ENCODE results near the gene PAAF1.

Gene PAAF1

DNA sequence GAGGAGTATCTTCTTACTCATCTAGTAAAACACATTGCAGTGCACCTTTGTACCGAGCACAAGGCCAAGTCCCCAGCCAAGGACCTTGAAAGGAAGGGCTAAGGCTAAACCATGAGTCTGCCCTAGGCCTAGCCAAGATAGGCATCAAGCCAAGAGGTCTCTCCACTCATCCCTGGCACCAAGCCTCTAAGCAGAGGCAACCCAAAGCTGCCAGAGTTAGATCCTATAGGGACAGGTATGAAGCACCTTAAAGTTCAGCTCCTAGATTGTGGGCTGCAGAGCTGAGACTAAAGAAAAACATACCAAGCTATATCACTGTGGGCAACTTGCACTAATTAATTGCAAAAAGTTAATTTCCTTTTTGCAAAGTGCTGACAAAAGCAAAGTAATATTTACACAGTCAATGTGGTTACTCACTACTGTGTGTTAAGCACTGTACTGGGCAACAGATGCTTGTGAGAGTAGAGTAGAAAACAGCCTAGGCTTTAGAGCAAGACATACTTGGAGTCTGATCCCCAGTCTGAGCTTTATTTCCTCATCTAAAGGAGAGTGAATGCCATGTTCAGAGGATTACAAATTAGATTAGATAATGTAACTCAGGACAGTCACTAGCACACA is 7.4 kb upstream of the PAAF1 start:
- no peak overlapping the region for H3K27ac ChIP-seq (ENCODE audit: poor library complexity, severe bottlenecking)
- peaks cover 35% of the 10 kb centered on the region for H3K36me3 ChIP-seq (ENCODE audit: low read depth)
- TF ChIP-seq, protein P1, sequence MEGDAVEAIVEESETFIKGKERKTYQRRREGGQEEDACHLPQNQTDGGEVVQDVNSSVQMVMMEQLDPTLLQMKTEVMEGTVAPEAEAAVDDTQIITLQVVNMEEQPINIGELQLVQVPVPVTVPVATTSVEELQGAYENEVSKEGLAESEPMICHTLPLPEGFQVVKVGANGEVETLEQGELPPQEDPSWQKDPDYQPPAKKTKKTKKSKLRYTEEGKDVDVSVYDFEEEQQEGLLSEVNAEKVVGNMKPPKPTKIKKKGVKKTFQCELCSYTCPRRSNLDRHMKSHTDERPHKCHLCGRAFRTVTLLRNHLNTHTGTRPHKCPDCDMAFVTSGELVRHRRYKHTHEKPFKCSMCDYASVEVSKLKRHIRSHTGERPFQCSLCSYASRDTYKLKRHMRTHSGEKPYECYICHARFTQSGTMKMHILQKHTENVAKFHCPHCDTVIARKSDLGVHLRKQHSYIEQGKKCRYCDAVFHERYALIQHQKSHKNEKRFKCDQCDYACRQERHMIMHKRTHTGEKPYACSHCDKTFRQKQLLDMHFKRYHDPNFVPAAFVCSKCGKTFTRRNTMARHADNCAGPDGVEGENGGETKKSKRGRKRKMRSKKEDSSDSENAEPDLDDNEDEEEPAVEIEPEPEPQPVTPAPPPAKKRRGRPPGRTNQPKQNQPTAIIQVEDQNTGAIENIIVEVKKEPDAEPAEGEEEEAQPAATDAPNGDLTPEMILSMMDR (IDR thresholded peaks at IDR 0.05; ENCODE audit: poor library complexity, severe bottlenecking), result no peak
- peaks cover 10% of the 10 kb centered on the region for H3K4me1 ChIP-seq (ENCODE audit: insufficient read depth, poor library complexity, severe bottlenecking)
- H3K27me3 ChIP-seq (ENCODE audit: insufficient read depth, poor library complexity, severe bottlenecking), result no peaks in the 10 kb centered on the region
- no peaks in the 10 kb centered on the region for H3K9me3 ChIP-seq (ENCODE audit: severe bottlenecking)
- no peak for DNase-seq (ENCODE audit: low spot score)
- ATAC-seq (ENCODE audit: low read depth), result no peak
- H3K4me3 ChIP-seq (ENCODE audit: severe bottlenecking), result no peak overlapping the region

DNA sequence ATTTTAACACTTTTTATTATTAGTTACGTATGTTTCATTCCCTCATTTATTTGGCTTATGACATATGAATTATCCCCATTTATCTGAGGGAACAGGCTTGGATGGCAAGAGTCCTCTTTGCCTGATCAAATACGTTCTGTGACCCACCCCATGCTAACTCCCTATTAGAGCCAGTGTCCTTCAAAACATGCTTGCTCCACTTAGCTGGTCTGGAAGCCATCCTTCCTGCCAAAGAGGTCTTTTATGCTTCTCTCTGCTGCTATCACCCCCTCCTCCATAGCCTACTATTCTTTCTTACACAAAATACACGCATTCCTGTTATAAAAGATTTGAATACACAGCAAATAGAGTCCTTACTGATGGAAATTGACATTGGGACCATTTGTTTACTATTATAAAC is 6.5 kb upstream of the PAAF1 start:
- H3K27ac ChIP-seq (ENCODE audit: poor library complexity, severe bottlenecking), result no peak overlapping the region
- H3K4me1 ChIP-seq (ENCODE audit: insufficient read depth, poor library complexity, severe bottlenecking), result peaks cover 12% of the 10 kb centered on the region
- H3K4me3 ChIP-seq (ENCODE audit: severe bottlenecking), result no peak overlapping the region
- TF ChIP-seq, protein P1 (IDR thresholded peaks at IDR 0.05; ENCODE audit: poor library complexity, severe bottlenecking), result no peak
- H3K27me3 ChIP-seq (ENCODE audit: insufficient read depth, poor library complexity, severe bottlenecking), result no peaks in the 10 kb centered on the region
- DNase-seq (ENCODE audit: low spot score), result no peak
- ATAC-seq (ENCODE audit: low read depth), result no peak
- peaks cover 39% of the 10 kb centered on the region for H3K36me3 ChIP-seq (ENCODE audit: low read depth)
- no peaks in the 10 kb centered on the region for H3K9me3 ChIP-seq (ENCODE audit: severe bottlenecking)

DNA sequence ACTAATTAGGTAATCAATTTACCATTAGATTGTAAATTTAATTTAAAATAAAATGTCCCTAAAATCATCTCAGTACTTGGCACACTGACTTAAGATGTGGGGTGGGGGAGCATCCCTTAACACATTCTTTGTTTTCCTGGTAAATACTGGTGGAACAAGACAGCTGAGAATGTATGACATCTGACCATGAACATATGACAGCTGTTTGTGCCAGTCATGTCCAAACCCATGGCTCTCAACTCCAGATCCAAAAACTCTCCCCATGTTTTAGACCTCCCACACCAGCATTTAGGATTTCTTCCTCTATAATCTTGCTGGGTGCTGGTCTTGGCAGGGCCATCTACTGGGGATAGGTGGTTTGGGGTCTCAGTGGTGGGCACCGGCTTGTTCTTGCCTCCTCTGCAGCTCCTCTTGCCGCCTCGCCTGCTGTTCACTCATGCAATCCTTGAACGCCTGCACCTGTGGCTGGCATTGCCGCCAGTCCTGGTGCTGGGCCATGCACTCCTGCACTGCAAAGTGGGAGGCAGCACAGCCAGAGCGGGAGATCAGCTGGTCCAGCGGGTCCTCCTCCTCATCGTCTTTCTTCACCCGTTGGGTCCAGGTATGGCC is 3.9 kb upstream of the PAAF1 start:
- ATAC-seq (ENCODE audit: low read depth) (no peak), DNase-seq (ENCODE audit: low spot score) (no peak)
- TF ChIP-seq, protein P1 (IDR thresholded peaks at IDR 0.05; ENCODE audit: poor library complexity, severe bottlenecking), result no peak
- no peaks in the 10 kb centered on the region for H3K9me3 ChIP-seq (ENCODE audit: severe bottlenecking)
- no peak overlapping the region for H3K27ac ChIP-seq (ENCODE audit: poor library complexity, severe bottlenecking)
- H3K4me3 ChIP-seq (ENCODE audit: severe bottlenecking), result no peak overlapping the region
- peaks cover 43% of the 10 kb centered on the region for H3K36me3 ChIP-seq (ENCODE audit: low read depth)
- H3K27me3 ChIP-seq (ENCODE audit: insufficient read depth, poor library complexity, severe bottlenecking), result no peaks in the 10 kb centered on the region
- peaks cover 10% of the 10 kb centered on the region for H3K4me1 ChIP-seq (ENCODE audit: insufficient read depth, poor library complexity, severe bottlenecking)

DNA sequence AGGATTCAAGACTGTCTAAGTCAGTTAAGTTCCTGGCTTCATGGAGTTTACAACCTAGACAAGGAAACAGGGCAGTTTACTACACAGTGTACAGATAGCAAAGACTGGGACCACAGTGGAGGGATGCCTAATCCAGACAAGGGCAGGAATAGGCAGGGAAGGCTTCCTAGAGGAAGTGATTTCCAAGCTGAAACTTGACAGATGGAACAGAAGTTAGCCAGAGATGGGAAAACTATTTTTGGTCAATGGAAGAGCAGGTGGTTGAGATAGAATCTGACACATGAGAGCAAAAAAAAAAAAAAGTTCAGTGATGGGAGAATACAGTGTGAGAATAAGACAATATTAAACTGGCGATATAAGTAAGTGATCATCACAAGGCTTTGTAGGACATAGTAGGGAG is 1.4 kb upstream of the PAAF1 start:
- TF ChIP-seq, protein P1 (IDR thresholded peaks at IDR 0.05; ENCODE audit: poor library complexity, severe bottlenecking), result no peak
- Histone ChIP-seq H3K27me3 (ENCODE audit: insufficient read depth, poor library complexity, severe bottlenecking) (no peaks in the 10 kb centered on the region), H3K4me3 (ENCODE audit: severe bottlenecking) (peak overlapping the region; percentile 44), H3K9me3 (ENCODE audit: severe bottlenecking) (no peaks in the 10 kb centered on the region), H3K27ac (ENCODE audit: poor library complexity, severe bottlenecking) (peak overlapping the region; percentile 90), H3K4me1 (ENCODE audit: insufficient read depth, poor library complexity, severe bottlenecking) (peaks cover 10% of the 10 kb centered on the region), H3K36me3 (ENCODE audit: low read depth) (peaks cover 57% of the 10 kb centered on the region)
- ATAC-seq (ENCODE audit: low read depth) (no peak), DNase-seq (ENCODE audit: low spot score) (no peak)

DNA sequence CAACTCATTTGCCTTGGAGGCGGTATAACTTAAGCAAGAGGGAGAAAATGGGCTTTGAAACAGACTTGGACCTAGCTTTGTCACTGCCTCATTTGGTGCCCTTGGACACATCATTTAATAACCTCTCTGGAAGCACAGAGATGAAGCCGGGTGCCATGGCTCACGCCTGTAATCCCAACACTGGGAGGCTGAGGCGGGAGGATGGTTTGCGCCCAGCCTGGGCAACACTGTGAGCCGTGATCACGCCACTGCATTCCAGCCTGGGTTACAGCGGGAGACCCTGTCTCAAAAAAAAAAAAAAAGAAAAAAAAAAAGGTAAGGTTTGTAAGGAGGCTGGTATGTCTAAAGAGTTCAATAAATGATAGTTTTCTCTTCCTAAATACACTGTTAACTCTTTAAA is 959 bp upstream of the PAAF1 start:
- TF ChIP-seq, protein P1 (IDR thresholded peaks at IDR 0.05; ENCODE audit: poor library complexity, severe bottlenecking), result no peak
- ATAC-seq (ENCODE audit: low read depth) (no peak), DNase-seq (ENCODE audit: low spot score) (no peak)
- Histone ChIP-seq H3K36me3 (ENCODE audit: low read depth) (peaks cover 57% of the 10 kb centered on the region), H3K4me3 (ENCODE audit: severe bottlenecking) (peak overlapping the region; percentile 44), H3K9me3 (ENCODE audit: severe bottlenecking) (no peaks in the 10 kb centered on the region), H3K4me1 (ENCODE audit: insufficient read depth, poor library complexity, severe bottlenecking) (peaks cover 10% of the 10 kb centered on the region), H3K27ac (ENCODE audit: poor library complexity, severe bottlenecking) (peak overlapping the region; percentile 90), H3K27me3 (ENCODE audit: insufficient read depth, poor library complexity, severe bottlenecking) (no peaks in the 10 kb centered on the region)
